Measurements from ENCODE around the gene PTEN.
"Not testable (repeated sequence)": the region's sequence is repeated elsewhere in the genome, so short reads cannot be mapped to it uniquely, and the experiment has no call there.

PTEN gene

GRCh38 chr10:87844837-87845623 lies 18.4 kb upstream of the PTEN start:
- Histone ChIP-seq H3K79me2 (ENCODE audit: low read length) (no peaks in the 10 kb centered on the region), H3F3A (ENCODE audit: insufficient read depth, low read length) (no peaks in the 10 kb centered on the region), H3K27ac (ENCODE audit: low read length) (no peak overlapping the region), H3K4me1 (ENCODE audit: low read length) (peaks cover 4% of the 10 kb centered on the region), H3K27me3 (replicated peaks; ENCODE audit: insufficient read depth, low read length) (no peaks in the 10 kb centered on the region), H3K9me3 (replicated peaks; ENCODE audit: insufficient read depth, low read length) (no peaks in the 10 kb centered on the region), H3K4me2 (ENCODE audit: low read depth, low read length) (no peak overlapping the region), H3K36me3 (replicated peaks; ENCODE audit: insufficient read depth, low read length) (no peaks in the 10 kb centered on the region), H3K9me2 (replicated peaks; ENCODE audit: insufficient read depth, low read length) (no peaks in the 10 kb centered on the region), H3K4me3 (ENCODE audit: low read length) (no peak overlapping the region), H2AFZ (ENCODE audit: low read length) (no peak overlapping the region), H3K9ac (ENCODE audit: low read length) (no peak overlapping the region), H4K20me1 (ENCODE audit: insufficient read depth, low read length) (no peaks in the 10 kb centered on the region)
- no peak for DNase-seq
- no peak for TF ChIP-seq EZH2 (optimal IDR thresholded peaks at IDR 0.05; ENCODE audit: low read depth, low read length)
- no peak for TF ChIP-seq CTCF (IDR thresholded peaks at IDR 0.05; ENCODE audit: low read length)
- TF ChIP-seq EZH2phosphoT487 (IDR thresholded peaks at IDR 0.05; ENCODE audit: low read length), result no peak

GRCh38 chr10:87845624-87845998 lies 17.8 kb upstream of the PTEN start:
- DNase-seq, result no peak
- TF ChIP-seq CTCF (IDR thresholded peaks at IDR 0.05; ENCODE audit: low read length) (no peak), EZH2 (optimal IDR thresholded peaks at IDR 0.05; ENCODE audit: low read depth, low read length) (no peak), EZH2phosphoT487 (IDR thresholded peaks at IDR 0.05; ENCODE audit: low read length) (no peak)
- no peak overlapping the region for H2AFZ ChIP-seq (ENCODE audit: low read length)
- no peaks in the 10 kb centered on the region for H3K27me3 ChIP-seq (replicated peaks; ENCODE audit: insufficient read depth, low read length)
- no peaks in the 10 kb centered on the region for H3K9me2 ChIP-seq (replicated peaks; ENCODE audit: insufficient read depth, low read length)
- no peaks in the 10 kb centered on the region for H3F3A ChIP-seq (ENCODE audit: insufficient read depth, low read length)
- H3K36me3 ChIP-seq (replicated peaks; ENCODE audit: insufficient read depth, low read length), result no peaks in the 10 kb centered on the region
- peaks cover 4% of the 10 kb centered on the region for H3K4me1 ChIP-seq (ENCODE audit: low read length)
- H3K9me3 ChIP-seq (replicated peaks; ENCODE audit: insufficient read depth, low read length), result no peaks in the 10 kb centered on the region
- H3K79me2 ChIP-seq (ENCODE audit: low read length), result no peaks in the 10 kb centered on the region
- H3K9ac ChIP-seq (ENCODE audit: low read length), result no peak overlapping the region
- no peak overlapping the region for H3K4me2 ChIP-seq (ENCODE audit: low read depth, low read length)
- H3K4me3 ChIP-seq (ENCODE audit: low read length), result no peak overlapping the region
- no peak overlapping the region for H3K27ac ChIP-seq (ENCODE audit: low read length)
- no peaks in the 10 kb centered on the region for H4K20me1 ChIP-seq (ENCODE audit: insufficient read depth, low read length)

GRCh38 chr10:87846023-87846422 lies 17.4 kb upstream of the PTEN start:
- H3K27me3 ChIP-seq (replicated peaks; ENCODE audit: insufficient read depth, low read length), result no peaks in the 10 kb centered on the region

GRCh38 chr10:87846711-87847110 lies 16.7 kb upstream of the PTEN start:
- not testable (repeated sequence) for H3K4me3 ChIP-seq (ENCODE audit: low read length); DNase-seq; H3K27ac ChIP-seq (ENCODE audit: low read length); H3K4me2 ChIP-seq (ENCODE audit: low read depth, low read length); H3F3A ChIP-seq (ENCODE audit: insufficient read depth, low read length); H3K9me2 ChIP-seq (replicated peaks; ENCODE audit: insufficient read depth, low read length); H2AFZ ChIP-seq (ENCODE audit: low read length); H3K27me3 ChIP-seq (replicated peaks; ENCODE audit: insufficient read depth, low read length); H3K79me2 ChIP-seq (ENCODE audit: low read length); H3K36me3 ChIP-seq (replicated peaks; ENCODE audit: insufficient read depth, low read length); H3K9ac ChIP-seq (ENCODE audit: low read length); H3K4me1 ChIP-seq (ENCODE audit: low read length); H4K20me1 ChIP-seq (ENCODE audit: insufficient read depth, low read length); H3K9me3 ChIP-seq (replicated peaks; ENCODE audit: insufficient read depth, low read length)

More at GRCh38 chr10:87846023-87846422, 17.4 kb upstream of the PTEN start:
- Histone ChIP-seq H3K27ac (ENCODE audit: low read length) (no peak overlapping the region), H3K79me2 (ENCODE audit: low read length) (no peaks in the 10 kb centered on the region), H3K4me3 (ENCODE audit: low read length) (no peak overlapping the region), H3K9me2 (replicated peaks; ENCODE audit: insufficient read depth, low read length) (no peaks in the 10 kb centered on the region), H3K9ac (ENCODE audit: low read length) (no peak overlapping the region), H3K9me3 (replicated peaks; ENCODE audit: insufficient read depth, low read length) (no peaks in the 10 kb centered on the region), H3F3A (ENCODE audit: insufficient read depth, low read length) (no peaks in the 10 kb centered on the region), H4K20me1 (ENCODE audit: insufficient read depth, low read length) (no peaks in the 10 kb centered on the region), H2AFZ (ENCODE audit: low read length) (no peak overlapping the region), H3K36me3 (replicated peaks; ENCODE audit: insufficient read depth, low read length) (no peaks in the 10 kb centered on the region), H3K4me1 (ENCODE audit: low read length) (peaks cover 4% of the 10 kb centered on the region), H3K4me2 (ENCODE audit: low read depth, low read length) (no peak overlapping the region)
- no peak for TF ChIP-seq EZH2phosphoT487 (IDR thresholded peaks at IDR 0.05; ENCODE audit: low read length)
- TF ChIP-seq CTCF (IDR thresholded peaks at IDR 0.05; ENCODE audit: low read length), result no peak
- no peak for DNase-seq
